Kidney (tissue), 14 donors: ENCODE measurements around the gene RPL14. TPM values are rescaled to one million over a fixed set of nuclear protein-coding genes. Genes with fewer than 3 reads are reported as not detected.

Experiments
- DNase-seq, 5 donors: peaks; one replicate each; pipeline ENCODE4 v3.0.0-alpha.2; 2013 to 2020
- FAIRE-seq: peaks from 2 replicates; lab custom pipeline; 2012; peaks lifted over from hg19 to GRCh38; lab: Jason Lieb, UNC
- H3K27ac ChIP-seq, 2 donors: one replicate each; pipeline ENCODE4 v1.7.0; 2013; ENCODE audit warnings: low read depth in 2 of 2, low read length in 2 of 2, inconsistent platforms in 1 of 2
- H3K27me3 ChIP-seq: one replicate; pipeline ENCODE4 v1.7.1; 2013; ENCODE audit warnings: low read length, inconsistent platforms; ENCODE audit not compliant: control insufficient read depth, insufficient read depth
- H3K36me3 ChIP-seq, 3 donors: one replicate each; pipeline versions ENCODE4 v1.7.0 to v1.7.1; 2013; ENCODE audit warnings: low read length in 3 of 3, control low read depth in 1 of 3, inconsistent platforms in 1 of 3; ENCODE audit not compliant: insufficient read depth in 3 of 3, control insufficient read depth in 2 of 3
- H3K4me1 ChIP-seq, 3 donors: one replicate each; pipeline versions ENCODE4 v1.7.0 to v1.7.1; 2013; ENCODE audit warnings: low read length in 3 of 3, inconsistent platforms in 1 of 3, low read depth in 1 of 3; ENCODE audit not compliant: control insufficient read depth in 2 of 3, insufficient read depth in 2 of 3
- H3K4me3 ChIP-seq, 3 donors: one replicate each; pipeline versions ENCODE4 v1.7.0 to v1.8.1; 2013; ENCODE audit warnings: low read length in 3 of 3, control low read depth in 1 of 3, inconsistent platforms in 1 of 3
- H3K9ac ChIP-seq, 3 donors: one replicate each; pipeline versions ENCODE4 v1.7.0 to v1.7.1; 2013; ENCODE audit warnings: low read length in 3 of 3, control low read depth in 1 of 3, inconsistent platforms in 1 of 3
- H3K9me3 ChIP-seq, 3 donors: one replicate each; pipeline versions ENCODE4 v1.7.0 to v1.7.1; 2013; ENCODE audit warnings: low read length in 3 of 3, control low read depth in 1 of 3, inconsistent platforms in 1 of 3; ENCODE audit not compliant: control insufficient read depth in 2 of 3, insufficient read depth in 1 of 3
- CTCF ChIP-seq: IDR thresholded peaks from 3 replicates; pipeline ENCODE4 v1.5.1; 2012; ENCODE audit warnings: mild to moderate bottlenecking, moderate library complexity, borderline replicate concordance; ENCODE audit not compliant: insufficient read depth; ENCODE audit errors: extremely low read depth
- intact Hi-C: fragments of 100-400 bp; cut with DNase I; formaldehyde crosslinking; loops from one replicate; pipeline ENCODE4 v1.11.1; 2022
- polyA plus RNA-seq: library from polyadenylated mRNA; stranded (reverse); fragments of 350-450 nt; fragmentation: Illumina TruSeq; extraction: RNeasy Lipid Tissue Mini Kit (QIAGEN cat#74804); gene quantifications from one replicate; pipeline ENCODE4 v1.2.3, GENCODE V29; 2014; ENCODE audit warnings: low read depth, low replicate concordance; ENCODE audit not compliant: insufficient read depth
- total RNA-seq: library from RNA; stranded (reverse); fragmentation: NEBNext Ultra II Directional; extraction: Animal tissue kit (Norgen Biotek cat#: 25700); gene quantifications from one replicate; pipeline ENCODE4 v1.2.1, GENCODE V29; 2021
- donor health status: control.
- donor health status: control.
- donor health status: control.
- donor health status: control.
- donor health status: control.
- donor health status: DM: yes; HTN: yes; CAD: no.
- donor health status: Normal renal cell carcinoma (clear cell type).

Gene RPL14
- total and polyA plus RNA-seq, 2 donors from 2014 or later, result 778 to 1,497 TPM

- no peak for FAIRE-seq
- H3K9ac ChIP-seq, result no peak overlapping the region
- peak in 1 of 5 donors; percentile 12 for DNase-seq
- no peaks in the 10 kb centered on the region for H3K9me3 ChIP-seq
- H3K36me3 ChIP-seq, result peaks cover 0 to 8% (median 5%) of the 10 kb centered on the region in 3 donors
- intact Hi-C loops, result no loop called here
- H3K4me1 ChIP-seq, result no peaks in the 10 kb centered on the region
- H3K27ac ChIP-seq, result no peak overlapping the region
- H3K4me3 ChIP-seq, result no peak overlapping the region
- no peaks in the 10 kb centered on the region for H3K27me3 ChIP-seq
- TF ChIP-seq CTCF, result no peak
Measured at GRCh38 chr3:40516201-40516600, 59.1 kb downstream of the RPL14 start.

GRCh38 chr3:40518067-40518466 is 60.9 kb downstream of the RPL14 start:
- no peak overlapping the region for H3K9ac ChIP-seq
- FAIRE-seq, result no peak
- intact Hi-C loops, result no loop called here
- TF ChIP-seq CTCF, result no peak
- peaks cover 0 to 8% (median 5%) of the 10 kb centered on the region in 3 donors for H3K36me3 ChIP-seq
- H3K4me3 ChIP-seq, result no peak overlapping the region
- H3K4me1 ChIP-seq, result no peaks in the 10 kb centered on the region
- no peaks in the 10 kb centered on the region for H3K9me3 ChIP-seq
- no peak for DNase-seq
- no peaks in the 10 kb centered on the region for H3K27me3 ChIP-seq
- no peak overlapping the region for H3K27ac ChIP-seq

Other genes starting within 250 kb of the RPL14 start
- 48.3 TPM for gene EIF1B, start 147.6 kb upstream of the RPL14 start, total RNA-seq
- gene EIF1B, start 147.6 kb upstream of the RPL14 start, polyA plus RNA-seq, result 97.8 TPM
- gene ENTPD3, start 70.2 kb upstream of the RPL14 start, total RNA-seq, result 1.1 TPM
- gene ENTPD3, start 70.2 kb upstream of the RPL14 start, polyA plus RNA-seq, result 1.1 TPM
- 9.0 TPM for gene ZNF619, start 19.8 kb downstream of the RPL14 start, total RNA-seq
- 1.4 TPM for gene ZNF619, start 19.8 kb downstream of the RPL14 start, polyA plus RNA-seq
- gene ZNF620, start 48.7 kb downstream of the RPL14 start, total RNA-seq, result 6.9 TPM
- gene ZNF620, start 48.7 kb downstream of the RPL14 start, polyA plus RNA-seq, result 2.8 TPM
- 25.4 TPM for gene ZNF621, start 67.6 kb downstream of the RPL14 start, total RNA-seq
- 6.9 TPM for gene ZNF621, start 67.6 kb downstream of the RPL14 start, polyA plus RNA-seq